GM10248 (cell line): ENCODE results near the gene SMAD7.

Experiments used
- CTCF ChIA-PET: fragments of 300-600 bp; sonication (Branson Sonifier 250); formaldehyde crosslinking; extraction: SDS; loops from one replicate; lab custom pipeline; 2021; ENCODE audit warnings: antibody characterized with exemption; lab: Yijun Ruan, JAX
- POLR2A ChIA-PET: fragments of 350-650 bp; sonication (Branson Sonifier 250); formaldehyde crosslinking; extraction: SDS; loops from one replicate; lab custom pipeline; 2020; ENCODE audit warnings: antibody characterized with exemption; lab: Yijun Ruan, JAX
- DNase-seq: peaks from one replicate; pipeline ENCODE4 v3.0.0; 2012; ENCODE audit errors: extremely low spot score
- CTCF ChIP-seq: IDR thresholded peaks from 2 replicates; pipeline ENCODE4 v1.5.1; 2012; ENCODE audit warnings: mild to moderate bottlenecking, low read depth; ENCODE audit errors: extremely low read depth, missing control alignments, control extremely low read depth

Gene SMAD7

GRCh38 chr18:48889115-48889941 is 61.4 kb downstream of the SMAD7 start:
- no peak for TF ChIP-seq CTCF
- CTCF ChIA-PET = no interaction called here
- POLR2A ChIA-PET = no interaction called here
- DNase-seq = no peak

GRCh38 chr18:48888773-48889080 is 62.0 kb downstream of the SMAD7 start:
- ChIA-PET POLR2A (no interaction called here), CTCF (interaction anchor here (0.7 to 0.9 kb wide), 2 partner anchors 23 to 589 kb away, joined by 3 read pairs; no protein-coding TSS in a partner anchor)
- no peak for DNase-seq
- no peak for TF ChIP-seq CTCF

DNA sequence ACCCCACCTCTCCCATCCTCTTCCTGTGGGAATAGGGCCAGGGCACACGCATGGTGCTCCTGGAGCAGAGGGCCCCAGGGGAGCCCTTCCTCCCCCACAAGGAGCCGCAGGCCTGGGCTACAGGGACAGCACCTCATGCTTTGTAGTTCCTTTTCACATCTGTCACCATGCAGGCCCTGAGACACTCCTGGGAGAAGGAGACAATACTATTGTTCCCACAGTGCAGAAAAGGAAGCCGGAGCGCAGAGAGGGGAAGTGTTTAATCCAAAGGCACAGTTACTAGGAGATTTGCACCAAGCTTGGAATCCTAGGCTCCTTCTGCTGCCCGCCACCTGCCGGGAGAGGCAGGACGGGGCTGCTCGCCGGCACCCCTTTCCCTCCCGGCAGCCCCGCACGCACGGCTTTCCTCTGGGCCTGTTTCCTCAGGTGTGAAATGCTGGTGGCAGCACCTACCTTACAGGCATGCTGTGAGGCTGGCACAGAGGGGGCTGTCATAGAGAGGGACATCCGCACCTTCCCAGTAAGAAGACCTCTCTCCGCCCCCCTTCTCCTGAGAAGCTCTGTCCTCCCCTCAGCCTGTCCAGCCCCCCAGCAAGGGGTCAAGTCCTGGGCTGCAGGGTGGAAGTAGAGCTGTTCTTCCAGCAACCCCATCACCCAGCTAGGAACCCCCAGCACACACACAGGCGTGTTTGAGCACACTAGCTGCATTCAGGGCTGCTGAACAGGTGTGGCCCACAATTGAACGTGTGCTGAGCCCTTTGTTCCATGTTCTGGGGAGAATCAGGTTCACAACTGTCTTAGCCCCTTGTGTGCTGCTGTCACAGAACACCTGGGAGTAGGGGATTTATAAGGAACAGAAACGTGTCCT is 62.6 kb downstream of the SMAD7 start:
- no peak for TF ChIP-seq CTCF
- POLR2A ChIA-PET = no interaction called here
- no peak for DNase-seq
- CTCF ChIA-PET = interaction anchor here (0.7 to 0.9 kb wide), 2 partner anchors 23 to 589 kb away, joined by 3 read pairs; no protein-coding TSS in a partner anchor

DNA sequence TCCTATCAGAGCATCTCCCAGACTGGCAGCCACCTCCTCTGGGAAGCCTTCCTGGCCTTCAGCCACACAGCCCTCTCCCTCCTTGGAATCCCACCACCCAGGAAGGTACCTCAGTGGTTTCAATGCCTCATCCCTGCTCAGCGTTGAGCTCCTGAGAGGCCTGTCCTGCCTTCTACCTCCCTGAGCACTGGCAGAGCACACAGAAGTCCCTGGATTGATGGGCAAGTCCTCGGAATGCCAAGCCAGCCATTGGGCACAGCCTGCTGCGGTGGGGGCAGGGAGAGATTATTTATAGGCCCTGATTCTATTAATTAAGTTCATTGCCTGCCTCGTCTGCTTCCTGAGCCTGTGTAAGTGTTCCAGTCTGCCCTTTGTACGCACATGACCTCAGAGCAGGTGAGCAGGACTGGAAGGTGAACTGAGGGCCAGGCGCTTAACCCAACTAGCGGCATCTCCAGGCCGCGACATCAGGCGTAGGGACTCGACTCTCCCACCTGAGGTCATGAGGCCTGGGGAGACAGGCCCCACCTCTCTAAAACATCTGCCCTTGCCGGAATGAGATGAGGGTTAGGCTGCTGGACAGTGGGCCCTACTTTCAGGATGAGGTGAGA is 63.4 kb downstream of the SMAD7 start:
- POLR2A ChIA-PET = no interaction called here
- DNase-seq = no peak

DNA sequence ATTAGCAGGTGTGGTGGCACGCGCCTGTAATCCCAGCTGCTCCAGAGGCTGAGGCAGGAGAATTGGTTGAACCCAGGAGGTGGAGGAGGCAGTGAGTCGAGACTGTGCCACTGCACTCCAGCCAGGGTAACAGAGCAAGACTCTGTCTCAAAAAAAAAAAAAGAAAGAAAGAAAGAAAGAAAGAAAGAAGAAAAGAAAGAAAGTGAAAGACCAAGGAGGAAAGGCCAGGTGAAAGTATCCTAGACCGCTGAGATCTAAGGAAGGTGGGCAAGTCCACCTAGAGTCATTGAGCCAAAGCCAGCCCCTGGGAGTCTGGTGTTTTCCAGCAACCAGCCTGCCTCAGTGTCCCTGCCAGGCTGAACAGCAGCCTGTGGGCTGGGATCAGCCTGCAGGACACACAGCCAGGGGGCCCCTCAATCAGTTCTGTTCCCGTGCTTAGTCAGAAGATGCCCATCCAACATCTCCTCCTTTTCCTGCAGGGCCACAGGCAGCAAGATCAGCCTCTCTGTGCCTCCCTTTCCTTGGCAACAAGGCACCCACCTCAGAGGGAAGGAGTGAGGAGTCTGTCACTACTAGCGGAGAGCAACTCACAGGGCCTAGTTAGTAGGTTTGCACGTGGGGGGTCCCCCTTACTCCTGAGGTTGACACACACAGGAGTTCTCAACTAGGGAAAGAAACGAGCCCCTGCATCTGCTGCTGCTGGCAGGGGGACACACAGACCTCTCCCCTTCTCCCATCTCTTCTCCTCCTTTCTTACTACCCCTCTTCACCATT is 64.1 kb downstream of the SMAD7 start:
- no peak for TF ChIP-seq CTCF
- ChIA-PET CTCF (no interaction called here), POLR2A (no interaction called here)
- DNase-seq = no peak

More for the DNA sequence above, 63.4 kb downstream of the SMAD7 start:
- no peak for TF ChIP-seq CTCF
- CTCF ChIA-PET = no interaction called here
